ENCODE measurements around the gene TOM1. TPM values are rescaled to one million over a fixed set of nuclear protein-coding genes. Genes with fewer than 3 reads are reported as not detected.

The TOM1 gene
- total and polyA plus RNA-seq, 2 of the 13 experiments (the other 11 are each of a cell fraction or from before 2014, with no cell fraction given): 30.8 to 87.3 TPM

DNA sequence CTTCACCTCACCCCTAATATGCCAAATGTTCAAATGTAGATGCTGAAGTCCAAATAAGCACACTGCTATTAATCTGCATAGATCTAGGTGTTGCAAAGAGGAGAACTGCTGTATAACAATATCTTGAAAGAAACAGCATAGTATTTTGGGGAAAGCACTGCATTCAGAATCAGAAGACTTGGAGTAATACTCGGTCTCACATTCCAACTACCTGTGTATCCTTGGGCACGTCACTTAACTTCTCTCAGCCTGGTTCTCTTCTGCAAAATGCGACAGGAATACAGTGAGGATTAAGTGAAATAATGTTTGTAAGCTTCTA, 42.7 kb upstream of the TOM1 start:
- ChIA-PET POLR2A (interaction anchor here (1.7 to 3.0 kb wide), 5 partner anchors 10 to 54 kb away, joined by 4 to 28 read pairs (median 9); partner anchors contain the start of gene TOM1), CTCF (ENCODE audit: low intra/inter-chr PET ratio, low total read pairs) (no interaction called here)
- DNase-seq (ENCODE audit: low spot score): no peak
- peak; percentile 21 for FAIRE-seq
- Histone ChIP-seq H3K4me3 (replicated peaks in 1 of 3; ENCODE audit: insufficient read depth in 1 of 3, low read depth in 2 of 3, low read length in 3 of 3) (peak overlapping the region; percentile 75 to 89 (median 76)), H3K9me3 (ENCODE audit: low read length) (no peaks in the 10 kb centered on the region), H3K79me2 (ENCODE audit: insufficient read depth, low read length) (peaks cover 29% of the 10 kb centered on the region), H3K9ac (ENCODE audit: insufficient read depth, low read depth, low read length) (peak overlapping the region; percentile 95), H3K4me1 (ENCODE audit: insufficient read depth, low read length) (peaks cover 26% of the 10 kb centered on the region), H2AFZ (ENCODE audit: low read length) (peak overlapping the region; percentile 100), H3K27me3 (ENCODE audit: control insufficient read depth in 1 of 2, insufficient read depth in 2 of 2, low read length in 2 of 2) (no peaks in the 10 kb centered on the region; a peak in 1 of 5 replicates), H3K36me3 (replicated peaks in 1 of 2; ENCODE audit: control insufficient read depth in 1 of 2, insufficient read depth in 2 of 2, low read length in 2 of 2) (no peaks in the 10 kb centered on the region), H3K27ac (ENCODE audit: extremely low read length, insufficient read depth, low read length) (peak overlapping the region; percentile 89), H3K4me2 (ENCODE audit: low read depth, low read length) (peak overlapping the region; percentile 93), H4K20me1 (ENCODE audit: insufficient read depth, low read length) (no peaks in the 10 kb centered on the region)
- intact Hi-C loops (cut with micrococcal nuclease; ENCODE audit: unreplicated experiment): loop anchor here (5.0 kb wide), 1 partner anchor 70 kb away; no protein-coding TSS in a partner anchor
- 0% methylated on average over 3 of the region's 3 CpGs for WGBS (ENCODE audit: low lambda C conversion rate)
- in situ Hi-C loops (cut with HindIII; ENCODE audit: extremely low pct_ligation_motif_present, low pct_unique_long_range_greater_than_20kb): no loop called here
- ATAC-seq: peak; percentile 54
- BruUV-seq (replicated peaks): TSS peak; percentile 90
- TF ChIP-seq ATF1 (CRISPR knock-in tag; IDR thresholded peaks at IDR 0.05) (0 out of 2 replicates have a peak, but pooled peaks have one; percentile 43), FOXC1 (CRISPR knock-in tag; IDR thresholded peaks at IDR 0.05; ENCODE audit: borderline replicate concordance) (no peak), ZNF782 (CRISPR knock-in tag; IDR thresholded peaks at IDR 0.05; ENCODE audit: borderline replicate concordance) (no peak), NR2F6 (IDR thresholded peaks at IDR 0.05) (no peak), NR2F6 (CRISPR knock-in tag; IDR thresholded peaks at IDR 0.05) (no peak), PLRG1 (conservative IDR thresholded peaks at IDR 0.05) (no peak), SP2 (CRISPR knock-in tag; IDR thresholded peaks at IDR 0.05) (no peak), ZNF850 (CRISPR knock-in tag; conservative IDR thresholded peaks at IDR 0.05) (no peak), MTF2 (CRISPR knock-in tag; IDR thresholded peaks at IDR 0.05; ENCODE audit: borderline replicate concordance) (0 out of 2 replicates have a peak, but pooled peaks have one; percentile 57), ZNF510 (CRISPR knock-in tag; IDR thresholded peaks at IDR 0.05; ENCODE audit: low read depth) (no peak), SSRP1 (CRISPR knock-in tag; IDR thresholded peaks at IDR 0.05) (no peak), ZNF234 (CRISPR knock-in tag; conservative IDR thresholded peaks at IDR 0.05) (no peak), ZNF3 (CRISPR knock-in tag; IDR thresholded peaks at IDR 0.05) (no peak), LCORL (IDR thresholded peaks at IDR 0.05) (no peak), LCORL (CRISPR knock-in tag; IDR thresholded peaks at IDR 0.05) (peak; percentile 67; the same call in 1 of the 2 replicates), WIZ (CRISPR knock-in tag; IDR thresholded peaks at IDR 0.05) (no peak), ZFP41 (CRISPR knock-in tag; IDR thresholded peaks at IDR 0.05; ENCODE audit: borderline replicate concordance) (no peak), HHEX (CRISPR knock-in tag; IDR thresholded peaks at IDR 0.05) (no peak), ONECUT2 (CRISPR knock-in tag; IDR thresholded peaks at IDR 0.05) (no peak)
- TF ChIP-seq, protein P1, sequence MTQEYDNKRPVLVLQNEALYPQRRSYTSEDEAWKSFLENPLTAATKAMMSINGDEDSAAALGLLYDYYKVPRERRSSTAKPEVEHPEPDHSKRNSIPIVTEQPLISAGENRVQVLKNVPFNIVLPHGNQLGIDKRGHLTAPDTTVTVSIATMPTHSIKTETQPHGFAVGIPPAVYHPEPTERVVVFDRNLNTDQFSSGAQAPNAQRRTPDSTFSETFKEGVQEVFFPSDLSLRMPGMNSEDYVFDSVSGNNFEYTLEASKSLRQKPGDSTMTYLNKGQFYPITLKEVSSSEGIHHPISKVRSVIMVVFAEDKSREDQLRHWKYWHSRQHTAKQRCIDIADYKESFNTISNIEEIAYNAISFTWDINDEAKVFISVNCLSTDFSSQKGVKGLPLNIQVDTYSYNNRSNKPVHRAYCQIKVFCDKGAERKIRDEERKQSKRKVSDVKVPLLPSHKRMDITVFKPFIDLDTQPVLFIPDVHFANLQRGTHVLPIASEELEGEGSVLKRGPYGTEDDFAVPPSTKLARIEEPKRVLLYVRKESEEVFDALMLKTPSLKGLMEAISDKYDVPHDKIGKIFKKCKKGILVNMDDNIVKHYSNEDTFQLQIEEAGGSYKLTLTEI (CRISPR knock-in tag; conservative IDR thresholded peaks at IDR 0.05): no peak
- TF ChIP-seq, protein P2, sequence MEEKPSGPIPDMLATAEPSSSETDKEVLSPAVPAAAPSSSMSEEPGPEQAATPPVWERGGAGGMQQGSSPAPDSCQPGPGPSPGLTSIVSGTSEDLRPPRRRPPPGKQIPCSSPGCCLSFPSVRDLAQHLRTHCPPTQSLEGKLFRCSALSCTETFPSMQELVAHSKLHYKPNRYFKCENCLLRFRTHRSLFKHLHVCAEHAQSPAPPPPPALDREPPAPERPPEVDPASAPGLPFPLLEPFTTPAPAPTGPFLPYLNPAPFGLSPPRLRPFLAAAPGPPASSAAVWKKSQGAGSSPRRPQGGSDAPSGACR (CRISPR knock-in tag; IDR thresholded peaks at IDR 0.05): 0 out of 2 replicates have a peak, but pooled peaks have one; percentile 78
- TF ChIP-seq, protein P3, sequence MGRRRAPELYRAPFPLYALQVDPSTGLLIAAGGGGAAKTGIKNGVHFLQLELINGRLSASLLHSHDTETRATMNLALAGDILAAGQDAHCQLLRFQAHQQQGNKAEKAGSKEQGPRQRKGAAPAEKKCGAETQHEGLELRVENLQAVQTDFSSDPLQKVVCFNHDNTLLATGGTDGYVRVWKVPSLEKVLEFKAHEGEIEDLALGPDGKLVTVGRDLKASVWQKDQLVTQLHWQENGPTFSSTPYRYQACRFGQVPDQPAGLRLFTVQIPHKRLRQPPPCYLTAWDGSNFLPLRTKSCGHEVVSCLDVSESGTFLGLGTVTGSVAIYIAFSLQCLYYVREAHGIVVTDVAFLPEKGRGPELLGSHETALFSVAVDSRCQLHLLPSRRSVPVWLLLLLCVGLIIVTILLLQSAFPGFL (CRISPR knock-in tag; IDR thresholded peaks at IDR 0.05): no peak
- TF ChIP-seq, protein P4, sequence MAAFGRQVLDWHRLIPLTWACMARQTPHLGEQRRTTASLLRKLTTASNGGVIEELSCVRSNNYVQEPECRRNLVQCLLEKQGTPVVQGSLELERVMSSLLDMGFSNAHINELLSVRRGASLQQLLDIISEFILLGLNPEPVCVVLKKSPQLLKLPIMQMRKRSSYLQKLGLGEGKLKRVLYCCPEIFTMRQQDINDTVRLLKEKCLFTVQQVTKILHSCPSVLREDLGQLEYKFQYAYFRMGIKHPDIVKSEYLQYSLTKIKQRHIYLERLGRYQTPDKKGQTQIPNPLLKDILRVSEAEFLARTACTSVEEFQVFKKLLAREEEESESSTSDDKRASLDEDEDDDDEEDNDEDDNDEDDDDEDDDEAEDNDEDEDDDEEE (CRISPR knock-in tag; IDR thresholded peaks at IDR 0.05): 0 out of 2 replicates have a peak, but pooled peaks have one; percentile 16
- TF ChIP-seq, protein P5, sequence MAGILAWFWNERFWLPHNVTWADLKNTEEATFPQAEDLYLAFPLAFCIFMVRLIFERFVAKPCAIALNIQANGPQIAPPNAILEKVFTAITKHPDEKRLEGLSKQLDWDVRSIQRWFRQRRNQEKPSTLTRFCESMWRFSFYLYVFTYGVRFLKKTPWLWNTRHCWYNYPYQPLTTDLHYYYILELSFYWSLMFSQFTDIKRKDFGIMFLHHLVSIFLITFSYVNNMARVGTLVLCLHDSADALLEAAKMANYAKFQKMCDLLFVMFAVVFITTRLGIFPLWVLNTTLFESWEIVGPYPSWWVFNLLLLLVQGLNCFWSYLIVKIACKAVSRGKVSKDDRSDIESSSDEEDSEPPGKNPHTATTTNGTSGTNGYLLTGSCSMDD (CRISPR knock-in tag; IDR thresholded peaks at IDR 0.05): no peak
